Activated CD4-positive, alpha-beta T cell treated with anti-CD3 and anti-CD28 coated beads, Interleukin-2, amount 10 ng/mL, durations not matched to agents 7 days and 5 days (primary cell): ENCODE data around the gene KCNN4. TPM values are rescaled to one million over a fixed set of nuclear protein-coding genes. Genes with fewer than 3 reads are reported as not detected.

Experiments used
- CTCF ChIA-PET: fragments of 350-600 bp; sonication (Branson Sonifier 250); formaldehyde crosslinking; loops from one replicate; lab custom pipeline; 2021; ENCODE audit warnings: antibody characterized with exemption; lab: Charles Lee
- POLR2A ChIA-PET: fragments of 350-600 bp; sonication (Branson Sonifier 250); formaldehyde crosslinking; loops from one replicate; lab custom pipeline; 2021; ENCODE audit warnings: antibody characterized with exemption; lab: Charles Lee
- DNase-seq: peaks from one replicate; pipeline ENCODE4 v3.0.0-alpha.2; 2020
- H3K27ac Mint-ChIP-seq: one replicate; pipeline ENCODE4 v1.8.0; 2021; ENCODE audit warnings: mild to moderate bottlenecking, moderate library complexity, mixed read lengths
- H3K27me3 Mint-ChIP-seq: one replicate; pipeline ENCODE4 v1.8.0; 2021; ENCODE audit warnings: mixed read lengths
- H3K36me3 Mint-ChIP-seq: one replicate; pipeline ENCODE4 v1.8.0; 2021; ENCODE audit warnings: low read depth, mixed read lengths
- H3K4me1 Mint-ChIP-seq: one replicate; pipeline ENCODE4 v1.8.0; 2021; ENCODE audit warnings: mixed read lengths
- H3K4me3 Mint-ChIP-seq: one replicate; pipeline ENCODE4 v1.8.0; 2021; ENCODE audit warnings: mild to moderate bottlenecking, moderate library complexity, mixed read lengths
- H3K9me3 Mint-ChIP-seq: one replicate; pipeline ENCODE4 v1.8.0; 2021; ENCODE audit warnings: mixed read lengths
- total RNA-seq, 2 experiments: library from RNA; stranded (reverse); gene quantifications; one replicate each; pipeline ENCODE4 v1.2.3, GENCODE V29; 2021

KCNN4 gene
- total RNA-seq, 2 experiments from 2014 or later = 31.9 to 34.5 TPM

- no peaks in the 10 kb centered on the region for H3K9me3 Mint-ChIP-seq
- DNase-seq = no peak
- no peak overlapping the region for H3K4me3 Mint-ChIP-seq
- H3K27ac Mint-ChIP-seq = peak overlapping the region; percentile 5
- CTCF ChIA-PET = interaction anchor here (0.9 to 1.6 kb wide), 4 partner anchors 11 to 35 kb away, joined by 3 to 5 read pairs (median 4); no protein-coding TSS in a partner anchor
- H3K27me3 Mint-ChIP-seq = no peaks in the 10 kb centered on the region
- no peaks in the 10 kb centered on the region for H3K4me1 Mint-ChIP-seq
- POLR2A ChIA-PET = no interaction called here
- peaks cover 55% of the 10 kb centered on the region for H3K36me3 Mint-ChIP-seq
Measured at GRCh38 chr19:43731846-43732245, 48.9 kb downstream of the KCNN4 start.

GRCh38 chr19:43731346-43731745, 49.4 kb downstream of the KCNN4 start:
- H3K4me1 Mint-ChIP-seq = no peaks in the 10 kb centered on the region
- no peak overlapping the region for H3K27ac Mint-ChIP-seq
- H3K9me3 Mint-ChIP-seq = no peaks in the 10 kb centered on the region
- POLR2A ChIA-PET = no interaction called here
- no peaks in the 10 kb centered on the region for H3K27me3 Mint-ChIP-seq
- CTCF ChIA-PET = interaction anchor here (1.5 to 1.6 kb wide), 2 partner anchors 10 to 14 kb away, joined by 4 to 5 read pairs; no protein-coding TSS in a partner anchor
- H3K36me3 Mint-ChIP-seq = peaks cover 50% of the 10 kb centered on the region
- DNase-seq = no peak
- no peak overlapping the region for H3K4me3 Mint-ChIP-seq

GRCh38 chr19:43729919-43730318, 50.9 kb downstream of the KCNN4 start:
- POLR2A ChIA-PET = no interaction called here
- peaks cover 6% of the 10 kb centered on the region for H3K4me1 Mint-ChIP-seq
- CTCF ChIA-PET = interaction anchor here (0.7 kb wide), 1 partner anchor 12 kb away, joined by 3 read pairs; no protein-coding TSS in a partner anchor
- no peaks in the 10 kb centered on the region for H3K27me3 Mint-ChIP-seq
- H3K27ac Mint-ChIP-seq = no peak overlapping the region
- DNase-seq = no peak
- H3K9me3 Mint-ChIP-seq = no peaks in the 10 kb centered on the region
- H3K4me3 Mint-ChIP-seq = no peak overlapping the region
- peaks cover 39% of the 10 kb centered on the region for H3K36me3 Mint-ChIP-seq

DNA sequence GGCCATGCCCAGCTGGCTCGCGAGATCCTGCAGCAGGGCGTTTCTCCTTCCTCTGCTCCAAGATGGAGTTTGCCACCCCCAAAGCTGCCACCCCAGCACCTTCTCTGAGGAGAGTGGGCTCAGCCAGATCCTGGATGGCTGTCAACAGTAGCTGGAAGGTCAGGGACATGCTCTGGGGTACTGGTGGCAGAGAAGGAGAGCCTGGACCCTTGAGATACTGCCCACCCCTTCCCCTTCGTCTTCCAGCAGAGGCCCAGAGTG, 53.2 kb downstream of the KCNN4 start:
- no peaks in the 10 kb centered on the region for H3K27me3 Mint-ChIP-seq
- no peak overlapping the region for H3K4me3 Mint-ChIP-seq
- POLR2A ChIA-PET = no interaction called here
- H3K4me1 Mint-ChIP-seq = peaks cover 6% of the 10 kb centered on the region
- CTCF ChIA-PET = no interaction called here
- H3K27ac Mint-ChIP-seq = no peak overlapping the region
- DNase-seq = no peak
- H3K36me3 Mint-ChIP-seq = peaks cover 28% of the 10 kb centered on the region
- H3K9me3 Mint-ChIP-seq = no peaks in the 10 kb centered on the region

DNA sequence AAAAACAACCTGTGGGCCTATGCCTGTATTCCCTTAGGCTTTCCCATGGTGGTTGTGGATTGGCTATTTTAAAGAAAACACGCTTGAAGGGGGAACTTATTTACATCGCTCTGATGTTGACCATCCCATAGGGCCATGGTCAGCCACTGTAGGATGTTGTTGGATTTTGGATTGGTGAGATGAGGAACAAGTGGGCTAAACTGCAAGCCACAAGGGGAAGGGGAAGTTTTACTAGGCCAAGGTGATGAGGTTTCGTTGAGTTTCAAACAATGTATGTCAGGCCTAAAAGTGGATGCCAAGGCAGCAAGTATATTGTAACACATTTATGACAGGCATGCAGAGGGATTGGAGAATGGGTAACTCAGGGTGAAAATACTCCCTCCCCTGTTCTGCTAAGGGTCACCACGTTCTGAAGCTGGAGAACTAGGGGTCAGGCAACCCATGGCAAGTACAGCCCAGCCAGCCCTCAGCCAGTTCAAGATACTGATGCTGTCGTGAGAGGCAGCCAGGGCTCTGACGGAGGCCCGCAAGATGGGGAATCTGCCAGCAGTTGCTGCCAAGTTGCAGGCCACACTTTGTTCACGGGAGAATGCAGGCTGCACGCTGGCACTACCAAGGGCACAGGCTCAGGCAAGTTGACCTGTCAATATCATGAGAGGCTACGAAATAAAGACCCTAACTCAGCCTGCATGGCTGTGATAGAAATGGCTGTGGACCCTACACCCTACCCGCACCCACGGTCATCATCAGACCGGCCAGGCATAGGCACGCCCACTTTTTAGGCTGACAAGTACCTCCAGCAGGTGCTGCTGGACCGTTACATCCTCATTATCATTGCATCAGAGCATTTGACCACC, 53.8 kb downstream of the KCNN4 start:
- Mint-ChIP-seq H3K27ac (no peak overlapping the region), H3K4me1 (peaks cover 6% of the 10 kb centered on the region), H3K4me3 (no peak overlapping the region), H3K9me3 (no peaks in the 10 kb centered on the region), H3K36me3 (peaks cover 23% of the 10 kb centered on the region), H3K27me3 (no peaks in the 10 kb centered on the region)
- ChIA-PET POLR2A (no interaction called here), CTCF (interaction anchor here (1.4 to 1.7 kb wide), 2 partner anchors 9 to 18 kb away, joined by 4 to 5 read pairs; no protein-coding TSS in a partner anchor)
- DNase-seq = no peak

GRCh38 chr19:43725468-43725867, 55.3 kb downstream of the KCNN4 start:
- DNase-seq = no peak
- H3K36me3 Mint-ChIP-seq = peaks cover 18% of the 10 kb centered on the region
- POLR2A ChIA-PET = no interaction called here
- H3K27ac Mint-ChIP-seq = no peak overlapping the region
- H3K4me3 Mint-ChIP-seq = no peak overlapping the region
- H3K27me3 Mint-ChIP-seq = no peaks in the 10 kb centered on the region
- H3K9me3 Mint-ChIP-seq = no peaks in the 10 kb centered on the region
- CTCF ChIA-PET = interaction anchor here (1.4 to 1.7 kb wide), 2 partner anchors 11 to 20 kb away, joined by 4 to 5 read pairs; no protein-coding TSS in a partner anchor
- H3K4me1 Mint-ChIP-seq = peaks cover 6% of the 10 kb centered on the region

DNA sequence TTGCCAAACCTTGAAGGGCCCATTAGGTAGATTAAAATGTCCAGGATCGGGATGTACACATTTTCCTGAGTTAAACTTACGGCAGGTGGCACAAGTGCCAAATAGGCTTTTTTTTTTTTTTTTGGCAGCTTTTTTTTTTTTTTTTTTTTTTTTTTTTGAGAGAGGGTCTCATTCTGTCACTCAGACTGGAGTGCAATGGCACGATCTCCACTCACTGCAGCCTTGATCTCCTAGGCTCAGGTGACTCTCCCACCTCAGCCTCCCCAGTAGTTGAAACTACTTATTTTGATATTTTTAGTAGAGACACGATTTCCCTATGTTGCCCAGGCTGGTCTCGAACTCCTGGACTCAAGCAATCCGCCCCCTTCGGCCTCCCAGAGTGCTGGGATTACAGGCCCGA, 55.9 kb downstream of the KCNN4 start:
- ChIA-PET POLR2A (no interaction called here), CTCF (interaction anchor here (1.7 kb wide), 1 partner anchor 11 kb away, joined by 5 read pairs; no protein-coding TSS in a partner anchor)
- Mint-ChIP-seq H3K9me3 (no peaks in the 10 kb centered on the region), H3K27ac (no peak overlapping the region), H3K27me3 (no peaks in the 10 kb centered on the region), H3K4me1 (peaks cover 6% of the 10 kb centered on the region), H3K4me3 (no peak overlapping the region), H3K36me3 (peaks cover 14% of the 10 kb centered on the region)
- no peak for DNase-seq

GRCh38 chr19:43723588-43723987, 57.2 kb downstream of the KCNN4 start:
- Mint-ChIP-seq H3K27ac (no peak overlapping the region), H3K4me1 (peaks cover 6% of the 10 kb centered on the region), H3K4me3 (no peak overlapping the region), H3K27me3 (no peaks in the 10 kb centered on the region), H3K9me3 (no peaks in the 10 kb centered on the region), H3K36me3 (peaks cover 6% of the 10 kb centered on the region)
- CTCF ChIA-PET = interaction anchor here (1.0 to 1.4 kb wide), 2 partner anchors 22 to 28 kb away, joined by 3 read pairs; no protein-coding TSS in a partner anchor
- POLR2A ChIA-PET = no interaction called here
- DNase-seq = no peak

DNA sequence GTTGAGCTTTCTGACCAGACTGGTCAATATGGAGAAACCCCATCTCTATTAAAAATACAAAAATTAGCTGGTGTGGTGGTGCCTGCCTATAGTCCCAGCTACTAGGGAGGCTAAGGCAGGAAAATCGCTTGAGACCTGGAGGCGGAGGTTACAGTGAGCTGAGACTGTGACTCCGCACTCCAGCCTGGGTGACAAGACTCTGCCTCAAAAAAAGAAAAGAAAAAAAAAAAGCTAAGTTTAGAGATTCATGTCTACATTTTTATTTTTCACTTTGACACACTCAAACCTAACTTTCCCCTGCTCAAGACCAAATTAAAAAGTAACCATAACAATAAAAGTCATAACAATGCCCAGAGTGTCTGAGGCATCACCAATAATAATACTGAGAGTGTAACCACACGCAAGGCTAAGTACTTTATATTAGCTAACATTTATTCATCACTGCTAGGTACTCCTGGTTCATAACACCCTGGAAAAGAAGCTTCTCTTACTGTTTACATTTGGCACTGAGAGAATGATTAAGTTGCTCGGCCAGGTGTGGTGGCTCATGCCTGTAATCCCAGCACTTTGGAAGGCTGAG, 59.2 kb downstream of the KCNN4 start:
- ChIA-PET POLR2A (no interaction called here), CTCF (interaction anchor here (0.6 to 1.4 kb wide), 5 partner anchors 10 to 576 kb away, joined by 3 to 4 read pairs (median 3); no protein-coding TSS in a partner anchor)
- H3K4me1 Mint-ChIP-seq = peaks cover 6% of the 10 kb centered on the region
- no peaks in the 10 kb centered on the region for H3K36me3 Mint-ChIP-seq
- no peak overlapping the region for H3K27ac Mint-ChIP-seq
- DNase-seq = no peak
- H3K9me3 Mint-ChIP-seq = no peaks in the 10 kb centered on the region
- no peaks in the 10 kb centered on the region for H3K27me3 Mint-ChIP-seq
- no peak overlapping the region for H3K4me3 Mint-ChIP-seq

DNA sequence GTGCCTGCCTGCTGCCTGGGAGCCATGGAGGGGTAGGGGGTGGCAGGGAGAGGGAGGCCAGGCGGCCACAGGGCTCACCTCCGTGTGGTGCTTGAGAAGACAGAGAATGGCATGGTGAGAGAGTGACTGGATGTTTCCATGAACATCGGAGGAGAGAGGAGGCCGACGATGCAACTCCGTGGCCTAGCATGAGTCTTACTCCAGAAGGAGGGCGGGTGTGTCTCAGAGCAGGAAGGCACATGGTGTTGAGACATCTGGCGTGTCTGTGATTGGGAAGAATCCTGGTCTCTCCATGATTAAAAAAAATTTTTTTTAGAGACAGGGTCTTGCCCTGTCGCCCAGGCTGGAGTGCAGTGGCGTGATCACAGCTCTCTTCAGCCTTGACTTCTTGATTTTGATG, 59.8 kb downstream of the KCNN4 start:
- no peaks in the 10 kb centered on the region for H3K36me3 Mint-ChIP-seq
- peaks cover 6% of the 10 kb centered on the region for H3K4me1 Mint-ChIP-seq
- ChIA-PET CTCF (interaction anchor here (0.6 to 1.4 kb wide), 3 partner anchors 10 to 577 kb away, joined by 3 to 4 read pairs (median 4); no protein-coding TSS in a partner anchor), POLR2A (no interaction called here)
- DNase-seq = no peak
- H3K9me3 Mint-ChIP-seq = no peaks in the 10 kb centered on the region
- no peaks in the 10 kb centered on the region for H3K27me3 Mint-ChIP-seq
- no peak overlapping the region for H3K27ac Mint-ChIP-seq
- H3K4me3 Mint-ChIP-seq = no peak overlapping the region

DNA sequence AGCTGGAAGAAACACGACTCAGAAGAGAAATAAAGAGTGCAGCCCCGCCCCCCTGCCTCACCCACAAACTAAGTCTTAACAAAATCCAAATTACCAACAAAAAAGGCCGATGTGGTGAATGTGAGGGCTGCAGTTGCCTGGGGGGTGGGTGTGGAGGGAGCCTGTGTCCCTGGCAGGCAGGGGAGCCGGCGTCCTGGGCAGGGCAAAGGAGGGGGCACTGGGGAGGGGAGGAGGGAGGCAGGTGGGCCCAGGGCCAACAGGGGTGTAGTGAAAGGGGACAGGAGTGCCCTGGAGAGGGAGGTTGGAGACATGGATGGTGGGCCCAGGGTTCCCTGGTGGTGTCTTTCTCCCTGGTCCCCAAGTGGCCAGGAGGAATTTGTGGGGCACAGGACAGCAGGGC, 60.9 kb downstream of the KCNN4 start:
- Mint-ChIP-seq H3K36me3 (no peaks in the 10 kb centered on the region), H3K9me3 (no peaks in the 10 kb centered on the region), H3K4me3 (no peak overlapping the region), H3K27ac (no peak overlapping the region), H3K4me1 (no peaks in the 10 kb centered on the region), H3K27me3 (no peaks in the 10 kb centered on the region)
- CTCF ChIA-PET = no interaction called here
- POLR2A ChIA-PET = no interaction called here
- DNase-seq = no peak

- H3K27me3 Mint-ChIP-seq = no peaks in the 10 kb centered on the region
- no peaks in the 10 kb centered on the region for H3K36me3 Mint-ChIP-seq
- ChIA-PET POLR2A (no interaction called here), CTCF (no interaction called here)
- DNase-seq = no peak
- H3K4me3 Mint-ChIP-seq = no peak overlapping the region
- no peak overlapping the region for H3K27ac Mint-ChIP-seq
- H3K9me3 Mint-ChIP-seq = no peaks in the 10 kb centered on the region
- H3K4me1 Mint-ChIP-seq = no peaks in the 10 kb centered on the region
Measured at GRCh38 chr19:43719378-43719868, 61.4 kb downstream of the KCNN4 start.
